ENCODE results near the gene PPARA.

DNA sequence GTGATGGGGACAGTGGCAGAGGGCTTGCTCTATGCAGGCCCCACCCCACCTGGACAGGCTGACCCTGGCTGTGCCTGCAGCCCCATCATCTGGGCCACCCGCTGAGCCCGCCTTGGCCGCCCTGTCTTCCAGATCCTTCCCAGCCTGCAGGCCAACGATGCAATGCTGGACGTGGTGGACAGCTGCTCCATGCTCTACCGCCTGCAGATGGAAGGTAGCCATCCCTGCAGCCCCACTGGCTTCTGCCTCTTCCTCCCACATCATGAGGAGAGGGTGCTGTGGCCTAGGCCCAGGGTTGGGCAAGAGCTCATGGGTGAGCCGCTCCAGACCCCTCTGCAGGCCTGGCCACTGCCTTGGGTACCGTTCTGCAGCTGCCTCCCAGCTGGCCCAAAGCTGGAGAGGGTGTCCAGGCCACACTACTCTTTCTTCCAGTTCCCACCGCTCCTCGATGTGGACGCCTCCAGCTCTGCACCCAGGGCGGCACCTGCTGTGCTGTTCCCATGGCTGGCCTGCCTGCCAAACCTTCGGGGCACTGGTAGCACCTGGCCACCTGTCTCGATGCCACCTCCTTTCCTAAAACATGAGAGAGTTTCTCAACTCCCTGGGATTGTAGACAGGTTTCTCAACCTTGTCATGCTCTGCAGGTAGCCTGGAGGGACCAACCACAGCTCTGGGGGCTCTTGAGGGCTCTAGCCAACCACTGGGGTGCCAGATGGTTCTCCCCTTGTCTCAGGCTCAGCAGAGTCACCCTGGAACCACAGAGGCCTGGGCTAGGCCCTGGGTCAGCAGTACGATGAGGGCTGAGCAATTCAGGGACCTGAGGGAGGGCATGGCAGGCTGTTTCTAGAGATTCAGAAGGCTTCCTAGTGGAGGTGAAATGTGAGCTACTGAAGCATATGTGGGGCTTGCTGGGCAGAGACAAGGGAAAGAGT lies 136.9 kb downstream of the PPARA start:
- TF ChIP-seq NFE2L2 (IDR thresholded peaks at IDR 0.05; ENCODE audit: low read depth, low read length) (no peak), MAZ (IDR thresholded peaks at IDR 0.05; ENCODE audit: borderline replicate concordance, low read depth, low read length) (no peak), ELK1 (IDR thresholded peaks at IDR 0.05; ENCODE audit: borderline replicate concordance, low read depth, low read length) (no peak), POLR2A (IDR thresholded peaks at IDR 0.05; ENCODE audit: low read depth, low read length) (no peak), CEBPB (IDR thresholded peaks at IDR 0.05; ENCODE audit: low read depth, low read length) (no peak)
- TF ChIP-seq, protein P1, sequence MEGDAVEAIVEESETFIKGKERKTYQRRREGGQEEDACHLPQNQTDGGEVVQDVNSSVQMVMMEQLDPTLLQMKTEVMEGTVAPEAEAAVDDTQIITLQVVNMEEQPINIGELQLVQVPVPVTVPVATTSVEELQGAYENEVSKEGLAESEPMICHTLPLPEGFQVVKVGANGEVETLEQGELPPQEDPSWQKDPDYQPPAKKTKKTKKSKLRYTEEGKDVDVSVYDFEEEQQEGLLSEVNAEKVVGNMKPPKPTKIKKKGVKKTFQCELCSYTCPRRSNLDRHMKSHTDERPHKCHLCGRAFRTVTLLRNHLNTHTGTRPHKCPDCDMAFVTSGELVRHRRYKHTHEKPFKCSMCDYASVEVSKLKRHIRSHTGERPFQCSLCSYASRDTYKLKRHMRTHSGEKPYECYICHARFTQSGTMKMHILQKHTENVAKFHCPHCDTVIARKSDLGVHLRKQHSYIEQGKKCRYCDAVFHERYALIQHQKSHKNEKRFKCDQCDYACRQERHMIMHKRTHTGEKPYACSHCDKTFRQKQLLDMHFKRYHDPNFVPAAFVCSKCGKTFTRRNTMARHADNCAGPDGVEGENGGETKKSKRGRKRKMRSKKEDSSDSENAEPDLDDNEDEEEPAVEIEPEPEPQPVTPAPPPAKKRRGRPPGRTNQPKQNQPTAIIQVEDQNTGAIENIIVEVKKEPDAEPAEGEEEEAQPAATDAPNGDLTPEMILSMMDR (conservative IDR thresholded peaks at IDR 0.05; ENCODE audit: low read depth, low read length), result no peak
- TF ChIP-seq, protein P2, sequence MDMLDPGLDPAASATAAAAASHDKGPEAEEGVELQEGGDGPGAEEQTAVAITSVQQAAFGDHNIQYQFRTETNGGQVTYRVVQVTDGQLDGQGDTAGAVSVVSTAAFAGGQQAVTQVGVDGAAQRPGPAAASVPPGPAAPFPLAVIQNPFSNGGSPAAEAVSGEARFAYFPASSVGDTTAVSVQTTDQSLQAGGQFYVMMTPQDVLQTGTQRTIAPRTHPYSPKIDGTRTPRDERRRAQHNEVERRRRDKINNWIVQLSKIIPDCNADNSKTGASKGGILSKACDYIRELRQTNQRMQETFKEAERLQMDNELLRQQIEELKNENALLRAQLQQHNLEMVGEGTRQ (IDR thresholded peaks at IDR 0.05; ENCODE audit: low read depth, low read length), result no peak

All from IMR-90 (cell line).